Pancreas (tissue), 10 donors: ENCODE measurements around the gene HDAC4. TPM values are rescaled to one million over a fixed set of nuclear protein-coding genes. Genes with fewer than 3 reads are reported as not detected.
A peak's percentile ranks its signal among the peaks of the same experiment; 100 is the strongest.

Experiments used
- ATAC-seq, 4 donors: fragments of 200-7000 bp; cut with Tn5 transposase; one replicate each; pipeline versions ENCODE4 v1.8.0 to v1.9.1; 2020; ENCODE audit warnings: mild to moderate bottlenecking in 4 of 4, moderate library complexity in 4 of 4
- DNase-seq, 6 donors: peaks; one replicate each; pipeline ENCODE4 v3.0.0-alpha.2; 2020
- FAIRE-seq: peaks from 2 replicates; lab custom pipeline; 2012; peaks lifted over from hg19 to GRCh38; lab: Jason Lieb, UNC
- H3K27ac ChIP-seq, 4 donors: fragments of 200-600 bp; sonication (generic); 1 replicate in 3 of 4; 2 replicates in 1 of 4; pipeline versions ENCODE4 v1.5.0 to v1.8.0; 2020
- H3K27me3 ChIP-seq, 4 donors: fragments of 200-600 bp; one replicate each; pipeline ENCODE4 v1.8.0; 2021
- H3K36me3 ChIP-seq, 3 donors: fragments of 200-600 bp; sonication (generic) in 1 of 3; one replicate each; pipeline versions ENCODE4 v1.5.0 to v1.8.0; 2020 to 2021
- H3K4me1 ChIP-seq, 3 donors: fragments of 200-600 bp; one replicate each; pipeline ENCODE4 v1.8.0; 2021
- H3K4me3 ChIP-seq, 4 donors: fragments of 200-600 bp; sonication (generic) in 2 of 4; one replicate each; pipeline versions ENCODE4 v1.5.0 to v1.8.0; 2020 to 2021
- H3K9me3 ChIP-seq, 4 donors: fragments of 200-600 bp; one replicate each; pipeline ENCODE4 v1.8.0; 2021
- CTCF ChIP-seq, 4 donors: fragments of 200-600 bp; sonication (generic) in 3 of 4; IDR thresholded peaks; one replicate each; pipeline versions ENCODE4 v1.5.0 to v1.8.0; 2021; ENCODE audit warnings: antibody characterized with exemption in 4 of 4
- WGBS, 2 donors: extraction: QIAGEN DNeasy Blood & Tissue Kit; methylation state at CpG; one replicate each; pipeline ENCODE4 v1.1.7; 2013; 5-methylcytosine and 5-hydroxymethylcytosine counted together
- intact Hi-C, 3 donors: fragments of 100-400 bp; cut with DNase I; formaldehyde crosslinking; loops; one replicate each; pipeline versions ENCODE4 v1.11.1 to v1.14.2; 2022
- polyA plus RNA-seq, 2 donors: library from polyadenylated mRNA; stranded (reverse); fragments of 200-250 nt; gene quantifications; one replicate each; pipeline ENCODE4 v1.2.3, GENCODE V29; 2013
- total RNA-seq, 6 donors: library from RNA; stranded (reverse); fragmentation: NEBNext Ultra II Directional in 4 of 6; extraction: Animal tissue kit (Norgen Biotek cat#: 25700) in 4 of 6; gene quantifications; one replicate each; pipeline versions ENCODE4 v1.2.1 to v1.2.4, GENCODE V29; 2021 to 2023
- donor health status: healthy with polysubstance abuse.
- donor health status: DM: no; HTN: no; CAD: no; lungs with moderate emphysema.
- donor health status: DM: no; HTN: no; CAD: no.
- donor health status: control.
- donor health status: control.
- donor health status: Bipolar disorder and iron deficiency.
- donor health status: DM: yes; HTN: yes; CAD: no.
- donor health status: DM: no; HTN: no; CAD: no.
- donor health status: DM: no; HTN: no; CAD: no.
- donor health status: DM: yes; HTN: yes; CAD: no.

The HDAC4 gene
- total and polyA plus RNA-seq, 8 donors = 8.2 to 31.8 (median 16.6) TPM

DNA sequence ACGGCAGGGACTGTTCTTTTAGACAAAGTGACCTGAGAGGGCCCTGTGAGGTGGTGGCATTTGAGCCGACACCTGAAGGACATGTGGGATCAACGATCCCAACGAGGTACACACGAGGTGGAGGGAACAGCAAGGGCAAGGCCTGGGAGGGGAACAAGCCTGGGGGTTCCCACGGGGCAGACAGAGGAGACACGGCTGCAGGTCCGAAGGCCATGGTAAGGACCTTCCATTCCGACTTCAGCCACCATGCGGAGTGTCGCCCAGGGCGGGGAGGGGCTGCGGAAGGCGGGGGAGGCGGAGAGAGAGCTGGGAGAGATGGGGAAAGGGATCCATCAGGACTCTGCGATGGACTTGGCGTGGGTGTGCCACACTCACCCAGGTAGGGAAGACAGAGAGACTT is 151.8 kb downstream of the HDAC4 start:
- ATAC-seq (no peak), DNase-seq (peak in 1 of 6 donors; percentile 41), FAIRE-seq (no peak)
- Histone ChIP-seq H3K27me3 (no peaks in the 10 kb centered on the region), H3K36me3 (no peaks in the 10 kb centered on the region), H3K27ac (no peak overlapping the region), H3K4me1 (peaks cover 6 to 12% (median 9%) of the 10 kb centered on the region in 3 donors), H3K9me3 (no peaks in the 10 kb centered on the region), H3K4me3 (no peak overlapping the region)
- TF ChIP-seq CTCF (IDR thresholded peaks at IDR 0.05) = no peak
- WGBS, 2 donors = 87 to 94% methylated on average over 17 of the region's 17 CpGs
- intact Hi-C loops = no loop called here

DNA sequence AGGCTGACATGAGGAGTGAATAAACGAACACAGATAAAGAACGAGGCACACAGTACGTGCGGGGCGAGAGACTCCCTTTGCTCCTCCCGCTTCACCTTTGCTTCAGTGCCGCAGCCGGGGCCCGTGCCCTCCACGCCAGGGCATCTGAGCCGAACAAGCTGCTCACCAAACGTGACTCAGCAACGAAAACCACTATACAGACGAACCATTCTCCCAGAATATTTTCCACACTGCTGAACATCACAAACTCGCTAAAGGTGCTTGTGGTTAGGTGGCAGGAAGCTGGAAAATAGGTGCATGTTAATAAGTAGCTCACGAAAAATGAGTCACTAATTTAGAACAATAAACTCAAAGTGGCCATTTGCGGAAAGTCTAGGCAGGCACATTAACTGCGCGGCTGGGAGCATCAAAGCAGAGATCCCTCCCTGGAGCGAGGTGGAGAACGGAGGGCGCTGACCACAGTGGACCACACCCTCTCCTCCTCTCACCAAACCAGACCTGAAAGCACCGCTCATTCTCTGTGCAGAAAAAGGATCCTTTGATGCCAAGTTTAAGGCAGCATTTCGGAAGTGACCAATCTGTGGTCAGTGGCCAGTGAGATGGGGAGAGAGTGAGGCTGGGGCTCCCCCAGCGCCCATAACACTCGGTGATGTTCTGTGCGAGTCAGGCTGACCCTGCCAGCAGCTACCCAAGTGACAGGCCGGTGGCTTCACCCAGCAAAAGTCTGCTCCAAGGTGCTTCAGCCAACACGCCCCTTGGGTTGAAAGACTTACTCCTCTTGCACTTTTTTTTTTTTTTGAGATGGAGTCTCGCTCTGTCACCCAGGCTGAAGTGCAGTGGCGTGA is 153.2 kb downstream of the HDAC4 start:
- 67 to 75% methylated on average over 29 to 31 of the region's 31 CpGs for WGBS, 2 donors
- intact Hi-C loops = no loop called here
- peak overlapping the region in 2 of 4 donors; percentile 59 to 67 for H3K27ac ChIP-seq
- TF ChIP-seq CTCF (IDR thresholded peaks at IDR 0.05) = no peak
- no peaks in the 10 kb centered on the region for H3K9me3 ChIP-seq
- no peak overlapping the region for H3K4me3 ChIP-seq
- no peak for FAIRE-seq
- H3K27me3 ChIP-seq = no peaks in the 10 kb centered on the region
- peaks cover 6 to 12% (median 9%) of the 10 kb centered on the region in 3 donors for H3K4me1 ChIP-seq
- ATAC-seq = peak in 2 of 4 donors; percentile 45 to 48
- no peaks in the 10 kb centered on the region for H3K36me3 ChIP-seq
- DNase-seq = peak in 1 of 6 donors; percentile 51

GRCh38 chr2:239246723-239247122 is 154.1 kb downstream of the HDAC4 start:
- no peak for TF ChIP-seq CTCF (IDR thresholded peaks at IDR 0.05)
- intact Hi-C loops = no loop called here
- peak overlapping the region; percentile 48 to 67 (median 57) for H3K27ac ChIP-seq
- FAIRE-seq (no peak), DNase-seq (peak in 4 of 6 donors; percentile 61 to 70 (median 66)), ATAC-seq (peak; percentile 74 to 85 (median 81))
- no peaks in the 10 kb centered on the region for H3K27me3 ChIP-seq
- H3K9me3 ChIP-seq = no peaks in the 10 kb centered on the region
- peak overlapping the region in 2 of 4 donors; percentile 32 for H3K4me3 ChIP-seq
- WGBS, 2 donors = 33 to 38% methylated on average over 11 of the region's 11 CpGs
- peaks cover 6 to 12% (median 9%) of the 10 kb centered on the region in 3 donors for H3K4me1 ChIP-seq
- no peaks in the 10 kb centered on the region for H3K36me3 ChIP-seq

- intact Hi-C loops = no loop called here
- TF ChIP-seq CTCF (IDR thresholded peaks at IDR 0.05) = no peak
- no peaks in the 10 kb centered on the region for H3K9me3 ChIP-seq
- no peaks in the 10 kb centered on the region for H3K36me3 ChIP-seq
- H3K4me3 ChIP-seq = peak overlapping the region in 3 of 4 donors; percentile 7 to 32 (median 32)
- H3K27me3 ChIP-seq = no peaks in the 10 kb centered on the region
- WGBS, 2 donors = 18 to 21% methylated on average over 37 to 41 of the region's 41 CpGs
- H3K27ac ChIP-seq = peak overlapping the region; percentile 48 to 67 (median 57)
- no peak for FAIRE-seq
- peak in 5 of 6 donors; percentile 54 to 79 (median 62) for DNase-seq
- H3K4me1 ChIP-seq = peaks cover 6 to 12% (median 9%) of the 10 kb centered on the region in 3 donors
- ATAC-seq = peak; percentile 78 to 89 (median 84)
These were observed 154.7 kb downstream of the HDAC4 start for GRCh38 chr2:239245872-239246721.
